Mesenchymal stem cell (in vitro differentiated cells and primary cell): ENCODE data around the gene ZNF180.

Experiments
- DNase-seq: peaks from one replicate; pipeline ENCODE4 v3.0.0-alpha.2; 2013
- H2AFZ ChIP-seq: one replicate; pipeline ENCODE4 v1.6.1; 2013; ENCODE audit warnings: low read depth, mild to moderate bottlenecking, control low read depth, inconsistent platforms, low read length, moderate library complexity
- H2AK5ac ChIP-seq: 2 replicates; pipeline ENCODE4 v1.6.1; 2013; ENCODE audit warnings: low read length, moderate library complexity, mild to moderate bottlenecking, inconsistent platforms; ENCODE audit not compliant: severe bottlenecking
- H2BK120ac ChIP-seq: one replicate; pipeline ENCODE4 v1.6.1; 2013; ENCODE audit warnings: low read depth, mild to moderate bottlenecking, inconsistent platforms, low read length, moderate library complexity
- H2BK12ac ChIP-seq, 2 experiments: one replicate each; pipeline ENCODE4 v1.6.1; 2013; ENCODE audit warnings: inconsistent platforms in 2 of 2, low read length in 2 of 2, mild to moderate bottlenecking in 2 of 2, moderate library complexity in 2 of 2, control low read depth in 1 of 2
- H2BK15ac ChIP-seq: one replicate; pipeline ENCODE4 v1.6.1; 2013; ENCODE audit warnings: mild to moderate bottlenecking, low read depth, inconsistent platforms; ENCODE audit not compliant: poor library complexity, severe bottlenecking
- H2BK5ac ChIP-seq: 2 replicates; pipeline ENCODE4 v1.6.1; 2013; ENCODE audit warnings: low read depth, mild to moderate bottlenecking, low read length, control low read depth, inconsistent platforms; ENCODE audit not compliant: poor library complexity, severe bottlenecking
- H3K14ac ChIP-seq, 2 experiments: one replicate each; pipeline ENCODE4 v1.6.1; 2013; ENCODE audit warnings: inconsistent platforms in 2 of 2, low read length in 2 of 2, control low read depth in 1 of 2, mild to moderate bottlenecking in 1 of 2, moderate library complexity in 1 of 2
- H3K18ac ChIP-seq, 2 experiments: one replicate each; pipeline ENCODE4 v1.6.1; 2013; ENCODE audit warnings: inconsistent platforms in 2 of 2, low read length in 2 of 2, control low read depth in 1 of 2, low read depth in 1 of 2, mild to moderate bottlenecking in 1 of 2
- H3K23ac ChIP-seq, 2 experiments: one replicate each; pipeline ENCODE4 v1.6.1; 2013; ENCODE audit warnings: inconsistent platforms in 2 of 2, low read length in 2 of 2, mild to moderate bottlenecking in 2 of 2, moderate library complexity in 2 of 2, control low read depth in 1 of 2
- H3K27ac ChIP-seq: 2 replicates; pipeline ENCODE4 v1.5.1; 2013; ENCODE audit warnings: mild to moderate bottlenecking, moderate library complexity, low read length, control low read depth, inconsistent platforms; ENCODE audit not compliant: poor library complexity, severe bottlenecking
- H3K27me3 ChIP-seq, 2 experiments: 2 replicates each; pipeline versions ENCODE4 v1.6.1 to v1.7.0; 2013; ENCODE audit warnings: low read length in 2 of 2, mild to moderate bottlenecking in 2 of 2, moderate library complexity in 2 of 2, control low read depth in 1 of 2, inconsistent platforms in 1 of 2; ENCODE audit not compliant: control insufficient read depth in 1 of 2, insufficient read depth in 1 of 2
- H3K36me3 ChIP-seq, 2 experiments: 2 replicates each; pipeline versions ENCODE4 v1.6.1 to v1.7.0; 2013; ENCODE audit warnings: low read length in 2 of 2, control low read depth in 1 of 2, inconsistent platforms in 1 of 2, low read depth in 1 of 2, mild to moderate bottlenecking in 1 of 2; ENCODE audit not compliant: insufficient read depth in 2 of 2, control insufficient read depth in 1 of 2
- H3K4ac ChIP-seq, 2 experiments: one replicate each; pipeline ENCODE4 v1.6.1; 2013; ENCODE audit warnings: inconsistent platforms in 2 of 2, low read length in 2 of 2, mild to moderate bottlenecking in 2 of 2, moderate library complexity in 2 of 2, control low read depth in 1 of 2, low read depth in 1 of 2
- H3K4me1 ChIP-seq: 2 replicates; pipeline ENCODE4 v1.6.1; 2013; ENCODE audit warnings: low read depth, low read length, control low read depth; ENCODE audit not compliant: control insufficient read depth, insufficient read depth
- H3K4me2 ChIP-seq: 2 replicates; pipeline ENCODE4 v1.6.1; 2013; ENCODE audit warnings: low read length, mild to moderate bottlenecking, inconsistent platforms; ENCODE audit not compliant: poor library complexity, severe bottlenecking
- H3K4me3 ChIP-seq, 2 experiments: 2 replicates each; pipeline versions ENCODE4 v1.5.1 to v1.7.0; 2013; ENCODE audit warnings: low read length in 2 of 2, mild to moderate bottlenecking in 2 of 2, control low read depth in 1 of 2, low read depth in 1 of 2; ENCODE audit not compliant: insufficient read depth in 1 of 2
- H3K79me1 ChIP-seq: replicated peaks from 2 replicates; pipeline ENCODE4 v1.6.1; 2013; ENCODE audit warnings: mild to moderate bottlenecking, control low read depth, low read length, inconsistent platforms; ENCODE audit not compliant: poor library complexity, severe bottlenecking
- H3K9ac ChIP-seq: 2 replicates; pipeline ENCODE4 v1.7.0; 2013; ENCODE audit warnings: mild to moderate bottlenecking, low read length, moderate library complexity
- H3K9me3 ChIP-seq: 2 replicates; pipeline ENCODE4 v1.7.0; 2013; ENCODE audit warnings: mild to moderate bottlenecking, low read length; ENCODE audit not compliant: control insufficient read depth
- H4K8ac ChIP-seq: one replicate; pipeline ENCODE4 v1.6.1; 2013; ENCODE audit warnings: inconsistent platforms, mild to moderate bottlenecking, low read length, moderate library complexity
- H4K91ac ChIP-seq: one replicate; pipeline ENCODE4 v1.6.1; 2013; ENCODE audit warnings: mild to moderate bottlenecking, low read length, inconsistent platforms
- WGBS: methylation state at CpG from one replicate; pipeline ENCODE4 v1.1.7; 2013; ENCODE audit warnings: mixed read lengths; 5-methylcytosine and 5-hydroxymethylcytosine counted together

Gene ZNF180

DNA sequence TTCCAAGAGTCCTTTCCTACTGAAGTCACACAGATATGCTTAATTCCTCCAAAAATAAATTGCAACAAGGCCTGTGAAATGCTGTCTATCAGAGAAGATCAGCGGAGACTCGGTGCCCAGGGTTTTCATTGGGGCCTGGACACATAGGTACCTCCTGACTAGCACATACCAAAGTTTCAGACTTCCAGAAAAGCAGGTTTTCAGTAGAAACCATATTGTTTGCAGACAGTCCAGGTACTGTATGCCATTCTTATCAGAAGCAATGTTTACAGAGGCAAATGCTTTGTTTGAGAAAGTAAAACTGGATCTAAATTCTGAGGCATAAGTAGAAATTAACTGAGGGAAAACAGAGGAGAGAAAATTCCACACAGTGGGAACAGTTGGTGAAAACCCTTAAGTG, 64.9 kb downstream of the ZNF180 start:
- Histone ChIP-seq H2AFZ (no peak overlapping the region), H2BK15ac (no peak overlapping the region), H3K4me1 (no peaks in the 10 kb centered on the region), H2BK5ac (no peak overlapping the region), H3K9ac (no peak overlapping the region), H3K9me3 (peaks cover 67% of the 10 kb centered on the region), H3K4me3 (no peak overlapping the region), H3K18ac (no peak overlapping the region), H2BK120ac (no peak overlapping the region), H3K27me3 (no peaks in the 10 kb centered on the region), H4K91ac (no peak overlapping the region), H2BK12ac (no peak overlapping the region), H3K4me2 (no peak overlapping the region), H3K27ac (no peak overlapping the region), H3K14ac (no peak overlapping the region), H3K36me3 (peaks cover 33 to 44% of the 10 kb centered on the region in 2 experiments), H3K23ac (no peak overlapping the region), H2AK5ac (no peak overlapping the region), H3K4ac (no peak overlapping the region), H3K79me1 (peaks cover 21% of the 10 kb centered on the region), H4K8ac (no peak overlapping the region)
- DNase-seq: no peak
- WGBS: 92% methylated on average over 2 of the region's 2 CpGs

GRCh38 chr19:44430956-44431355, 69.4 kb downstream of the ZNF180 start:
- H2AK5ac ChIP-seq: no peak overlapping the region
- H3K4me2 ChIP-seq: no peak overlapping the region
- DNase-seq: no peak
- H2AFZ ChIP-seq: no peak overlapping the region
- H3K79me1 ChIP-seq: peaks cover 12% of the 10 kb centered on the region
- H3K27ac ChIP-seq: no peak overlapping the region
- H3K9ac ChIP-seq: no peak overlapping the region
- no peak overlapping the region for H4K8ac ChIP-seq
- H2BK15ac ChIP-seq: no peak overlapping the region
- H3K18ac ChIP-seq: no peak overlapping the region
- H3K9me3 ChIP-seq: peaks cover 88% of the 10 kb centered on the region
- H2BK120ac ChIP-seq: no peak overlapping the region
- no peak overlapping the region for H3K4ac ChIP-seq
- no peaks in the 10 kb centered on the region for H3K27me3 ChIP-seq
- no peak overlapping the region for H3K23ac ChIP-seq
- no peak overlapping the region for H4K91ac ChIP-seq
- no peaks in the 10 kb centered on the region for H3K4me1 ChIP-seq
- H2BK12ac ChIP-seq: no peak overlapping the region
- WGBS: 92% methylated on average over 1 of the region's 1 CpG
- H2BK5ac ChIP-seq: no peak overlapping the region
- H3K4me3 ChIP-seq: no peak overlapping the region
- H3K36me3 ChIP-seq: peaks cover 47 to 51% of the 10 kb centered on the region in 2 experiments
- no peak overlapping the region for H3K14ac ChIP-seq
